AML-193 (cell line): ENCODE measurements around the gene IGF2BP2.
A peak's percentile ranks its signal among the peaks of the same experiment; 100 is the strongest.
"Not testable (repeated sequence)": the region's sequence is repeated elsewhere in the genome, so short reads cannot be mapped to it uniquely, and the experiment has no call there.

Experiments used
- DNase-seq, 2 experiments: peaks; one replicate each; lab custom pipeline; 2025; lab: John Stamatoyannopoulos, UW

IGF2BP2 gene

GRCh38 chr3:185659942-185660921 lies 164.6 kb downstream of the IGF2BP2 start:
- peak; percentile 77 to 86 for DNase-seq

GRCh38 chr3:185658943-185659342 lies 165.9 kb downstream of the IGF2BP2 start:
- no peak for DNase-seq

- DNase-seq: no peak
These were observed 166.3 kb downstream of the IGF2BP2 start for GRCh38 chr3:185658504-185658912.

- no peak for DNase-seq
These were observed 166.9 kb downstream of the IGF2BP2 start for GRCh38 chr3:185657691-185658503.

DNA sequence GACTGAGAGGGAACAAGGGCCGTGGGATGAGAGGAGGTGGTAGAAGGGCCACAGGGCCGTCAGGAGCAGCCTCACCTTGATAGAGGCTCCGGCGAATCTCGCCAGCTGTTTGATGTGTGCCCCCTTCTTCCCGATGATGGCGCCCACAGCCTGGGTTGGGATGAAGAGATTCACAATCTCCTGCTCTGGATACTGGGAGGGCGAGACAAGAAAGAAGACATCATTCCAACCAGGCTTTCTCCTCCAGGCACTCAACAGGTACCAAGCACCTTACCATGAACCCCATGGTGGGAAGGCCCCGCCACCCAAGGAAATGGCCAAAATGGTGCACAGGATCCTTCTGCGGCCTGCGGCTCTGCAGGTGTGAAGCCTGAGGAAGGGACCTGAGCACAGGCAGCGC lies 167.6 kb downstream of the IGF2BP2 start:
- no peak for DNase-seq

- no peak for DNase-seq
These were observed 168.5 kb downstream of the IGF2BP2 start for GRCh38 chr3:185656321-185656840.

DNA sequence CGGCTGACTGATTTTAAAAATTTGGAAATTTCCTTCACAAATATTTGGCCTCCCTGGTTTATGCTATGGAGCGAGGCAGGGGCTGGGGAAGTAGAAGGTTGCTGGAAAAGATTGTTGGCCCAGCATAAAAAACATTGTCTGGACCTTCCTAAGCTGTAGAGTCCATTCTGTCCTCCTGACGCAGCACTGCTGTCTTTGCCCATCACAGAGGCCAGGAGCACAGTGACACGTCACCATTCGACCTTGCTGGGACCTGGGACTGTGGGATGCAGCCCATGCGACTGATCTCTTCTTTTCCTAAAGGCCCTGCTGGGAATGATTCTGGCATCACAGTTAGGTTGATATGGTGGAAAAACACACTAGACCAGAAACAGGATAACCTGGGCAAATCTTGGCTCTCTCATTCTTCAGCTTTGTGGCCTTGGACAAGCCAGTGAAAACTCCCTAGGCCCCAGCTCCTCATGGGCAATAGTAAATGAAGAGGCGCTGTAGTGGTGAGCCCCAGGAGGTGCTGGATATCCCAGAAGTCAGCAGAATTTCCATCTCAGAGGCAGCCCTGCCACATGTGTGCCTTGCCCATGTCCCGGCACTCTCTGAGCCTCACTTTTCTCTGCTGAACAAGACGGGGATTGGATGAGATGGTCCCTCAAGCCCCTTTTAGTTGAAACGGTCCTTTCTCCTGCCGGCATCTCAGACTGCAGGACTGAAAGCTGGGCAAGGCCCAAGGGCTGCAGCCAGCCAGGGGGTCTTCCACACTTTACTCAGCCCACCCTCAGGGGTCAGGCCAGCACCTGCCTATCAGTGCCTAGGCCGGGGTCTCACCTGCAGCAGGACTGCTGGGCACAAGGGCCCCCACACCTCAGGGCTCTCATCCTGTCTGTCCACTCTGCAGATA lies 169.2 kb downstream of the IGF2BP2 start:
- no peak for DNase-seq

DNA sequence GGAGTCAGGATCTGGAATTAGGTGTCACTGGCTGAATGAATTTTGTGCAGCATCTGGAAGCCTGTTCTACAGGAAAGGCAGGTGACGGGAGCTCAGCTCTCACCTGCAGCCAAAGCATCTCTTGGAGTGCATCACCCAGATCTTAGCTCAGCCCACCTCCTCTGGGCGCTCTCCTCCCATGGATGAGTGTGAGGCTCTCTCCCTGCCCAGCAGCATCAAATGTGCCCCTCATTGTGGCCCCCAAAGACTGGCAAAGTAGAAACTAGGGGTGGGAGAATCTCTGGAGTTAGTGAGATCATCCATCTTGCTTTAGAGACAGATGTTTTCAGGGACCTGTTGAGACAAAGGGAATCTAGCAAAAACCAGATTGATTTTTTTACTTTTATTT lies 170.1 kb downstream of the IGF2BP2 start:
- no peak for DNase-seq

DNA sequence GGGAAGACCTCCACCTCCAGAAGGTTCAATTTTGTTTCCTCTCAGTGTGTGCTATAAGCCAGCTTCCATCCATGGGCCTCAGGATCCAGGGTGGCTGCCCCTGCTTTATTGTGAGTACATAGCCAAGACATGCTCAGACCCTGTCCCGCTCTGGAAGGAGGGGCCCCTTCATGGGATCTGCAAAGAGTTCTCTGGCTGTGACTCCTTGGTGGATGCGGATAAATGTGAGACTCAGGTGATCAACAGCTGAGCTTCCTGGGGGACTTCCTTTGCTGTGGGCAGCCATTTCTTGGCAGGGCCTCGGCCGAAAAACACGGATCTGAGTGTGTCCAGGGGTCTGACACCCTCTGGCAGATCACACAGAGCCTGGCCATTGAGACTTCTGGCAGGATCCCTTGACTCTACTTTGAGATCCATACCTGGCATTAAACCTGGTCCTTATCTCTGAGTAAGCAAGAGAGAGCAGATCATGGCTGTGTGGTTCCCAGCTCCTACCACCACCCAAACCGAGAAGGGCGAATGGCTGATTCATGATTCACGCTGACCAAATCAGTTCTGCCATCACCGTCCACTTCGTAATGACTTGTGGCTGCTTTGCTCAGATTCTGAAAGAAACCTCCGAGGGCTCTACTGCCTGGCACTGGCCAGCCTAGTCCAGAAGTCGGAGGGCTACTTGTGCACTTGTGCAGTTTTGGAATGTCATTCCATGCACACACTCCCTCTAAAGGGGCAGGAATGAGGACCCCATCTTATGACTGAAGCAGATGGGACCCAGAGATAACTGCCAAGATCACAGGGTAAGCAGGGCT lies 170.7 kb downstream of the IGF2BP2 start:
- no peak for DNase-seq

- DNase-seq: no peak
These were observed 172.9 kb downstream of the IGF2BP2 start for GRCh38 chr3:185651971-185652370.

- no peak for DNase-seq
These were observed 175.4 kb downstream of the IGF2BP2 start for GRCh38 chr3:185649414-185649813.

DNA sequence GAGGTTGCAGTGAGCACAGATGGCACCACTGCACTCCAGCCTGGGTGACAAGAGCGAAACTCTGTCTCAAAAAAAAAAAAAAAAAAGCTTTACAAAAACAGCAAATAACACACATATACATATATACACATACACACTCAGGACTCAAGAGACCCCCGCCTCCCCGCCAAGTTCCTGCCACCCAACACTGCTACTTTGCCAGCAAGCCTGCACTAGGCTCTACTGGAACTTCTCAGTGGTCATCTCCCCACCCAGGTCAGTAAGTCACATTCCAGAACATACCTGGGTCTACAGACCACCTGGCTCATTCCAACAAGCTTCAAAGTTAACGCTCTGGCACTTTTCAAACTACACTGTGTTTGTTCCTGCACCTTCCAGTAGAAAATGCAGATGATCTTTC lies 176.4 kb downstream of the IGF2BP2 start:
- DNase-seq: no peak

DNA sequence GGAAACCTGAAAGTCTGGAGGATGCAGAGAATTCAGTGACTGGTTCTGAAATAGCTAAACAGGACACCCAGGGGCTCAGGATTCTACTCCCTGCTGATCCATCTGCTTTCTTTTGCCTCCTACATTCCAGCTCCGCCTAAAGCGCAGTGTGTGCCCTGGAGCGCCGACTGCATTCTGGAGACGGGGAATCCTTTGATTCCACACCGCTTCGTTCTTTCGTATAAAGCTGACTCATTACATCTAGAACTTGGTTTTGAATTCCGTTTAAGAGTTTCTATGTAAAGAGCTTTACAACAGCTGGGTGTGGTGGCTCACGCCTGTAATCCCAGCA lies 177.0 kb downstream of the IGF2BP2 start:
- no peak for DNase-seq

DNA sequence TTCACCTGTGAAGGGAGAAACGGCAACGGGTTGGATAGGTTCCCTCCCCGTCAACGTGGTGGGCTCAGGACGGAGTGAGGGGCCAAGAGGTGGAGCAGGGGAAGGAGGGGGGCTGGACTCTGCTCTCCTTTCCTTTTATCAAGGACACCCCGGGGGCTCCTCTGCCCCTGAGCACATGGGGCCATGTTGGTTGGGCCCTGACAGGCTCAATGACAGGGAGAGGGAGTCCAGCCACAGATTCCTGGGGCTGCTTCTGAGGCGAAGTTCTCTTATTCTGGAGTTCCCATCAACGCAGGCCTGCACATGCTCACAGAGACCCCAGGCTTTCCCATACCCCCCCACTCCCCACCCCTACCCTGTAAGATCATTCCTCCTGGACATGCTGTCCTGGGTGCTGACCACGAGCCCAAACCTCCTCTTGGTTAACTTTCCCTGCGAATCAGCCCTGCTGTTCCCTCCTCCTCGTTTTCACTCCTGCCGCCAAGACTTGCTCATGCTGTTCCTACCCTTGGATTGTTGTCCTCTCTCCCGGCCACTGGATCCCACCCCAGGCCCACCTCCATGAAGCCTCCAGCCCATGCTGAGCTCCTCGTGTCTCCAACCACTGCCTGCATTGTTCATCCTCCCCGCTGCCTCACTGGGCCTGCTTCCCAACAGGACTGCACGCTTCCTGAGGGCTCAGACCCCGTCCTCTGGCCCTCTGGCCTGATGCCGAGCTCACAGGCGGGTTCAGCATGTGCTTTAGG lies 177.5 kb downstream of the IGF2BP2 start:
- no peak for DNase-seq

GRCh38 chr3:185646382-185647133 lies 178.3 kb downstream of the IGF2BP2 start:
- DNase-seq: no peak

GRCh38 chr3:185645596-185646381 lies 179.1 kb downstream of the IGF2BP2 start:
- no peak for DNase-seq

DNA sequence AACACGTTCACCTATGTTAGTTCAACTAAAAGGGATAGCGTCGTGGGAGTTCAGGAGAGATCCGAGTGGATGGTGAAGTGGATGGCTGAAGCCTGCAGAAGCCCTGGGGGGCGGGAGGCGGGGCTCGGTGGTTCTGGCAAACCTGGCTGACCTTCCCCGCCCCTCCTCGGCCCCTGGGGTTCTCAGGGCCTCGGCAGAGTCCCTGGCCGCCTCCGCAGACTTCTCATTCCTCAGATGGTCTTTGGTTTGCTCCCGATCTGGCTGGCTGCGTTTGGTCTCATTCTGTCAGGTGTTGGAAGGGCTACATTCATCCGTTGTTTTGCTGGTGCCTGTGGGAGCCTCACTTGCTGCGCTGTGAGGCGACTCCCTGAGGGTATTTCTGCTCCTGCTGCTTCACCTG lies 179.7 kb downstream of the IGF2BP2 start:
- not testable (repeated sequence) for DNase-seq

- DNase-seq: no peak
These were observed 184.5 kb downstream of the IGF2BP2 start for GRCh38 chr3:185640308-185640707.
